IMR-90 (cell line): ENCODE data around the gene NPAS2.

Experiments
- CEBPB ChIP-seq: IDR thresholded peaks from 2 replicates; pipeline ENCODE4 v1.6.1; 2012; ENCODE audit warnings: low read depth, low read length, improper control_type of control experiment
- CTCF ChIP-seq: conservative IDR thresholded peaks from 2 replicates; pipeline ENCODE4 v1.5.1; 2012; ENCODE audit warnings: mild to moderate bottlenecking, low read depth, low read length, improper control_type of control experiment
- ELK1 ChIP-seq: fragments of 150-350 bp; IDR thresholded peaks from 2 replicates; pipeline ENCODE4 v1.6.1; 2016; ENCODE audit warnings: low read depth, mild to moderate bottlenecking, low read length, moderate library complexity, borderline replicate concordance
- MAFK ChIP-seq: IDR thresholded peaks from 2 replicates; pipeline ENCODE4 v1.6.1; 2012; ENCODE audit warnings: low read depth, low read length, improper control_type of control experiment
- NFE2L2 ChIP-seq: fragments of 150-350 bp; IDR thresholded peaks from 2 replicates; pipeline ENCODE4 v1.6.1; 2016; ENCODE audit warnings: low read depth, mild to moderate bottlenecking, low read length
- POLR2A ChIP-seq: IDR thresholded peaks from 2 replicates; pipeline ENCODE4 v1.6.1; 2012; ENCODE audit warnings: mild to moderate bottlenecking, low read depth, low read length
- RAD21 ChIP-seq: IDR thresholded peaks from 2 replicates; pipeline ENCODE4 v1.6.1; 2012; ENCODE audit warnings: low read length, improper control_type of control experiment
- RFX5 ChIP-seq: IDR thresholded peaks from 2 replicates; pipeline ENCODE4 v1.8.0; 2012; ENCODE audit warnings: low read depth, mild to moderate bottlenecking, low read length, moderate library complexity
- SMC3 ChIP-seq: fragments of 150-350 bp; IDR thresholded peaks from 2 replicates; pipeline ENCODE4 v1.6.1; 2016; ENCODE audit warnings: low read depth, mild to moderate bottlenecking, antibody characterized with exemption, low read length, moderate library complexity
- USF2 ChIP-seq: fragments of 150-350 bp; IDR thresholded peaks from 2 replicates; pipeline ENCODE4 v1.6.1; 2017; ENCODE audit warnings: mild to moderate bottlenecking, antibody characterized with exemption, low read length, low read depth

- TF ChIP-seq CTCF: no peak
- no peak for TF ChIP-seq POLR2A
- no peak for TF ChIP-seq RAD21
- no peak for TF ChIP-seq RFX5
- TF ChIP-seq SMC3: no peak
- TF ChIP-seq ELK1: no peak
- TF ChIP-seq USF2: no peak
- TF ChIP-seq MAFK: no peak
- TF ChIP-seq CEBPB: no peak
- TF ChIP-seq NFE2L2: no peak
Observed at GRCh38 chr2:100905132-100905805, 85.3 kb downstream of the NPAS2 start.
